Mucosa of stomach (tissue), 1 donor: ENCODE measurements around the gene MDN1.
"Not testable (repeated sequence)": the region's sequence is repeated elsewhere in the genome, so short reads cannot be mapped to it uniquely, and the experiment has no call there.

Experiments
- H3K27me3 ChIP-seq: one replicate; pipeline ENCODE4 v1.7.0; 2013; ENCODE audit warnings: mild to moderate bottlenecking, low read length; ENCODE audit not compliant: control insufficient read depth, insufficient read depth
- H3K36me3 ChIP-seq: one replicate; pipeline ENCODE4 v1.7.0; 2013; ENCODE audit warnings: low read length; ENCODE audit not compliant: control insufficient read depth, insufficient read depth
- H3K4me1 ChIP-seq: one replicate; pipeline ENCODE4 v1.7.0; 2013; ENCODE audit warnings: mild to moderate bottlenecking, low read length; ENCODE audit not compliant: control insufficient read depth, insufficient read depth
- H3K4me3 ChIP-seq: one replicate; pipeline ENCODE4 v1.7.0; 2013; ENCODE audit warnings: low read length
- H3K9ac ChIP-seq: one replicate; pipeline ENCODE4 v1.7.0; 2013; ENCODE audit warnings: mild to moderate bottlenecking, low read length, moderate library complexity
- H3K9me3 ChIP-seq: one replicate; pipeline ENCODE4 v1.7.0; 2013; ENCODE audit warnings: mild to moderate bottlenecking, low read length, moderate library complexity; ENCODE audit not compliant: control insufficient read depth
- donor health status: Pancreatic carcinoma.

Gene MDN1

GRCh38 chr6:89636412-89636811 is 183.2 kb downstream of the MDN1 start:
- not testable (repeated sequence) for H3K4me1 ChIP-seq, H3K27me3 ChIP-seq, H3K4me3 ChIP-seq, H3K9me3 ChIP-seq, H3K36me3 ChIP-seq, H3K9ac ChIP-seq

GRCh38 chr6:89630488-89630887 is 189.1 kb downstream of the MDN1 start:
- no peaks in the 10 kb centered on the region for H3K36me3 ChIP-seq
- no peak overlapping the region for H3K4me3 ChIP-seq
- no peaks in the 10 kb centered on the region for H3K9me3 ChIP-seq
- H3K9ac ChIP-seq, result no peak overlapping the region
- no peaks in the 10 kb centered on the region for H3K27me3 ChIP-seq
- no peaks in the 10 kb centered on the region for H3K4me1 ChIP-seq

GRCh38 chr6:89623749-89624148 is 195.8 kb downstream of the MDN1 start:
- H3K27me3 ChIP-seq, result no peaks in the 10 kb centered on the region
- no peaks in the 10 kb centered on the region for H3K4me1 ChIP-seq
- H3K9ac ChIP-seq, result no peak overlapping the region
- H3K9me3 ChIP-seq, result no peaks in the 10 kb centered on the region
- H3K36me3 ChIP-seq, result no peaks in the 10 kb centered on the region
- no peak overlapping the region for H3K4me3 ChIP-seq

GRCh38 chr6:89619567-89619966 is 200.0 kb downstream of the MDN1 start:
- H3K27me3 ChIP-seq, result no peaks in the 10 kb centered on the region
- no peaks in the 10 kb centered on the region for H3K4me1 ChIP-seq
- no peak overlapping the region for H3K4me3 ChIP-seq
- H3K9me3 ChIP-seq, result no peaks in the 10 kb centered on the region
- H3K36me3 ChIP-seq, result no peaks in the 10 kb centered on the region
- no peak overlapping the region for H3K9ac ChIP-seq

- Histone ChIP-seq H3K4me3 (no peak overlapping the region), H3K9ac (no peak overlapping the region), H3K9me3 (no peaks in the 10 kb centered on the region), H3K36me3 (no peaks in the 10 kb centered on the region), H3K27me3 (no peaks in the 10 kb centered on the region), H3K4me1 (no peaks in the 10 kb centered on the region)
Observed at GRCh38 chr6:89618026-89618425, 201.6 kb downstream of the MDN1 start.

GRCh38 chr6:89616531-89616930 is 203.1 kb downstream of the MDN1 start:
- H3K9ac ChIP-seq, result no peak overlapping the region
- no peaks in the 10 kb centered on the region for H3K36me3 ChIP-seq
- H3K4me3 ChIP-seq, result no peak overlapping the region
- no peaks in the 10 kb centered on the region for H3K4me1 ChIP-seq
- no peaks in the 10 kb centered on the region for H3K27me3 ChIP-seq
- no peaks in the 10 kb centered on the region for H3K9me3 ChIP-seq

GRCh38 chr6:89615882-89616281 is 203.7 kb downstream of the MDN1 start:
- H3K9ac ChIP-seq, result no peak overlapping the region
- H3K9me3 ChIP-seq, result no peaks in the 10 kb centered on the region
- no peaks in the 10 kb centered on the region for H3K36me3 ChIP-seq
- H3K4me3 ChIP-seq, result no peak overlapping the region
- H3K27me3 ChIP-seq, result no peaks in the 10 kb centered on the region
- H3K4me1 ChIP-seq, result no peaks in the 10 kb centered on the region

- no peaks in the 10 kb centered on the region for H3K27me3 ChIP-seq
- H3K4me1 ChIP-seq, result no peaks in the 10 kb centered on the region
- no peaks in the 10 kb centered on the region for H3K9me3 ChIP-seq
- H3K4me3 ChIP-seq, result no peak overlapping the region
- H3K9ac ChIP-seq, result no peak overlapping the region
- no peaks in the 10 kb centered on the region for H3K36me3 ChIP-seq
Observed at GRCh38 chr6:89613790-89614189, 205.8 kb downstream of the MDN1 start.

- Histone ChIP-seq H3K9ac (no peak overlapping the region), H3K27me3 (no peaks in the 10 kb centered on the region), H3K9me3 (no peaks in the 10 kb centered on the region)
Observed at GRCh38 chr6:89612121-89612520, 207.5 kb downstream of the MDN1 start.

GRCh38 chr6:89611666-89612065 is 207.9 kb downstream of the MDN1 start:
- Histone ChIP-seq H3K4me3 (no peak overlapping the region), H3K4me1 (no peaks in the 10 kb centered on the region), H3K9ac (no peak overlapping the region), H3K27me3 (no peaks in the 10 kb centered on the region), H3K9me3 (no peaks in the 10 kb centered on the region), H3K36me3 (no peaks in the 10 kb centered on the region)

More at GRCh38 chr6:89612121-89612520, 207.5 kb downstream of the MDN1 start:
- H3K4me3 ChIP-seq, result no peak overlapping the region
- no peaks in the 10 kb centered on the region for H3K4me1 ChIP-seq
- H3K36me3 ChIP-seq, result no peaks in the 10 kb centered on the region

- no peaks in the 10 kb centered on the region for H3K27me3 ChIP-seq
- H3K9me3 ChIP-seq, result no peaks in the 10 kb centered on the region
- no peak overlapping the region for H3K9ac ChIP-seq
- H3K4me1 ChIP-seq, result no peaks in the 10 kb centered on the region
- no peaks in the 10 kb centered on the region for H3K36me3 ChIP-seq
- H3K4me3 ChIP-seq, result no peak overlapping the region
Observed at GRCh38 chr6:89610149-89610642, 209.4 kb downstream of the MDN1 start.

GRCh38 chr6:89605861-89606260 is 213.7 kb downstream of the MDN1 start:
- Histone ChIP-seq H3K36me3 (no peaks in the 10 kb centered on the region), H3K4me1 (no peaks in the 10 kb centered on the region), H3K27me3 (no peaks in the 10 kb centered on the region), H3K9ac (no peak overlapping the region), H3K9me3 (no peaks in the 10 kb centered on the region), H3K4me3 (no peak overlapping the region)

GRCh38 chr6:89604653-89605052 is 214.9 kb downstream of the MDN1 start:
- Histone ChIP-seq H3K4me1 (no peaks in the 10 kb centered on the region), H3K9me3 (no peaks in the 10 kb centered on the region), H3K4me3 (no peak overlapping the region), H3K27me3 (no peaks in the 10 kb centered on the region), H3K9ac (no peak overlapping the region), H3K36me3 (no peaks in the 10 kb centered on the region)
